ENCODE results near the gene ACTR1A. TPM values are rescaled to one million over a fixed set of nuclear protein-coding genes. Genes with fewer than 3 reads are reported as not detected.

Gene ACTR1A
- total RNA-seq, 1 experiment from 2014 or later: 79.3 TPM

DNA sequence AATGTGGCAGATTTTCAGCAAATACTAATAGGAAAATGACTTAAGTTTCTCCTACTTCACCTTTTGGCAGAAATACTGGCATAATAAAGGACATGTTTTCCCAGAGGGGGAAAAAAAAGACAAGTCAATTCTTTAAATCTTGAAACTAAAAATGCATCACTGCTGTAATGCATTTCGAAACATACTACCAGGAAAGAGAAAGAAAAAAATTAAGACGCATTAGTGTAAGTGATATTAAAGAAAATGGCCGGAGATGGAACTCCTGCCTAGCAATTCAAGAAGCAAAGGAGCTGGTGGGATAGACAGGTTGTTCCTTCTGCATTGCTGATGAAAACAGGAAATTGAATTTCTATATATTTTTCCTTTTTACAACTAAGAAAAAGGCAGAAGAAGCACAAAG lies 3.2 kb downstream of the ACTR1A start:
- in situ Hi-C loops (cut with HindIII; ENCODE audit: low pct_unique_long_range_greater_than_20kb, low sequenced_read_pairs): no loop called here
- no peak for DNase-seq (ENCODE audit: low read depth)

- no peak for DNase-seq (ENCODE audit: low read depth)
- in situ Hi-C loops (cut with HindIII; ENCODE audit: low pct_unique_long_range_greater_than_20kb, low sequenced_read_pairs): no loop called here
Observed at GRCh38 chr10:102497545-102497944, 5.0 kb downstream of the ACTR1A start.

DNA sequence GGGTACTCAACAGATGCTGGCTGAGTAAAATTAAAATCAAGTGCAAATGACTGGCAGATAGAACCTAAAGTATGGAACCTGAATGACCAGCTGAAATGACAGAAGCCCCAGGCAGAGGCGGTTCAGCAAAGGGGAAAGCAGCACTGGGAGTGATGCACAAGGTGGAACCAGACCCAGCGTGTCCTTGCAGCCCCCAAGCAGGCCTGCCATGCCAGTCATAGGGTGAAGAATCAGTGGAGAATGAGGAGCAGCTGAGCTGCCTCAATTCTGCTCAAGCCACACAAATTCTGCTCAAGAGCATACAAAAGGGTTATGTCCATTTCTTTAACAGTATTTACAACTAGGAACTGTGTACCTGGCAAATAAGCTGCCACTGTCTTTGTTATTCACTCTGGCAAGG lies 8.7 kb downstream of the ACTR1A start:
- in situ Hi-C loops (cut with HindIII; ENCODE audit: low pct_unique_long_range_greater_than_20kb, low sequenced_read_pairs): no loop called here
- no peak for DNase-seq (ENCODE audit: low read depth)

- in situ Hi-C loops (cut with HindIII; ENCODE audit: low pct_unique_long_range_greater_than_20kb, low sequenced_read_pairs): no loop called here
- DNase-seq (ENCODE audit: low read depth): no peak
Observed at GRCh38 chr10:102492983-102493382, 9.5 kb downstream of the ACTR1A start.

- DNase-seq (ENCODE audit: low read depth): no peak
- in situ Hi-C loops (cut with HindIII; ENCODE audit: low pct_unique_long_range_greater_than_20kb, low sequenced_read_pairs): no loop called here
Observed at GRCh38 chr10:102492344-102492939, 10.1 kb downstream of the ACTR1A start.

DNA sequence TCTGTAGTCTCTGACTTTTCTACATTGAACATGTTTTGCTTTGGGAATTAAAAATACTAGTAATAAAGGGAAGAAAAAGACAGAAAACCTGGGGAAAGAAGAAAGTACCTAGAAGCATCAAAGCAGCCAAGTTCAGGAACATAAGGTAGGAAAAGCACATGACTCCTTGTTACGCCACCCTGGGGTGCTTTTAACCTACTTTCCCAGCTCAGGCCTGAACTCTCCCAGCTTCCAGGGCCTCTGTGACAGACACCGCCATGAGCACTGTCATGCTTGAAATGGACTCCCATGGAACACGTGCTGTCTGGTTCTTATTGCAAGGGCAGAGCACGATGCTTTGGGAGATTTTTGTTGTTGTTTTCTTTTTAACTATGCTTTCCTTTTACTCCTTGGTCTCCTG lies 11.4 kb downstream of the ACTR1A start:
- DNase-seq (ENCODE audit: low read depth): no peak
- in situ Hi-C loops (cut with HindIII; ENCODE audit: low pct_unique_long_range_greater_than_20kb, low sequenced_read_pairs): no loop called here

- in situ Hi-C loops (cut with HindIII; ENCODE audit: low pct_unique_long_range_greater_than_20kb, low sequenced_read_pairs): no loop called here
- DNase-seq (ENCODE audit: low read depth): no peak
Observed at GRCh38 chr10:102485093-102485784, 17.3 kb downstream of the ACTR1A start.

GRCh38 chr10:102484021-102484420 lies 18.5 kb downstream of the ACTR1A start:
- in situ Hi-C loops (cut with HindIII; ENCODE audit: low pct_unique_long_range_greater_than_20kb, low sequenced_read_pairs): no loop called here
- DNase-seq (ENCODE audit: low read depth): no peak

GRCh38 chr10:102480396-102480795 lies 22.1 kb downstream of the ACTR1A start:
- in situ Hi-C loops (cut with HindIII; ENCODE audit: low pct_unique_long_range_greater_than_20kb, low sequenced_read_pairs): no loop called here
- DNase-seq (ENCODE audit: low read depth): no peak

GRCh38 chr10:102479651-102480050 lies 22.9 kb downstream of the ACTR1A start:
- DNase-seq (ENCODE audit: low read depth): no peak
- in situ Hi-C loops (cut with HindIII; ENCODE audit: low pct_unique_long_range_greater_than_20kb, low sequenced_read_pairs): no loop called here

DNA sequence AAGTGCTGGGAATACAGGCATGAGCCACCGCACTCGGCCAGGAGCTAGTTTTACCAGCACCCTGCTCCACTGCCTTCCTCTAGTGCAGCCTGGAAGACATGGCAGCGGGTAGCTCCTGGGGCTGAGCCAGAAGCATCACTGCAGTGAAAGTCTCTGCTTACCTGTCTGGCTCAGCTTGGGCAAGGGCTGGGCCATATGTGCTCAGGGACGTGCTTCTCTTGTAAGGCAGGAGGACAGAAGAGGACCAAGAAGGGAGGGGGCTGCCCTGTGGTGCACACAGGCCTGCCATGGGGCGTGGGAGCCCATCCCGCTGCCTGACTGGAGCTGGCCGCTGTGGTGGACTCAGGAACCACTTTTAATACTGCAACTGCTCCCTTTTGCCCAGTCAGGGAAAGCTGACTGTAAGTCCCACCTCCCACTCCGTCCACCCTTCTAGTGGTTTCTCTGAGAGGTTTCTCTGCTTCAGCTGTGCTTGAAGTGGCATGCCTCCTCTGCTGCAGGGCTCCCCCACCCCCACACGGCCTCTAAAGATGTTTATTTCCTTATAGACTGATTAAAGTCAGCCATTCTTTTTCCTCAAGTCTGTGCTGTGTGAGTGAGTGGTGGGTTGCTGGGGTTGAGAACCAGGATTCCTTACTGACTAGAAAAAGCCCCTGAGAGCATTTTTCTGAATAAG lies 25.9 kb downstream of the ACTR1A start:
- no peak for DNase-seq (ENCODE audit: low read depth)
- in situ Hi-C loops (cut with HindIII; ENCODE audit: low pct_unique_long_range_greater_than_20kb, low sequenced_read_pairs): no loop called here

GRCh38 chr10:102475451-102476040 lies 27.0 kb downstream of the ACTR1A start:
- no peak for DNase-seq (ENCODE audit: low read depth)
- in situ Hi-C loops (cut with HindIII; ENCODE audit: low pct_unique_long_range_greater_than_20kb, low sequenced_read_pairs): no loop called here

DNA sequence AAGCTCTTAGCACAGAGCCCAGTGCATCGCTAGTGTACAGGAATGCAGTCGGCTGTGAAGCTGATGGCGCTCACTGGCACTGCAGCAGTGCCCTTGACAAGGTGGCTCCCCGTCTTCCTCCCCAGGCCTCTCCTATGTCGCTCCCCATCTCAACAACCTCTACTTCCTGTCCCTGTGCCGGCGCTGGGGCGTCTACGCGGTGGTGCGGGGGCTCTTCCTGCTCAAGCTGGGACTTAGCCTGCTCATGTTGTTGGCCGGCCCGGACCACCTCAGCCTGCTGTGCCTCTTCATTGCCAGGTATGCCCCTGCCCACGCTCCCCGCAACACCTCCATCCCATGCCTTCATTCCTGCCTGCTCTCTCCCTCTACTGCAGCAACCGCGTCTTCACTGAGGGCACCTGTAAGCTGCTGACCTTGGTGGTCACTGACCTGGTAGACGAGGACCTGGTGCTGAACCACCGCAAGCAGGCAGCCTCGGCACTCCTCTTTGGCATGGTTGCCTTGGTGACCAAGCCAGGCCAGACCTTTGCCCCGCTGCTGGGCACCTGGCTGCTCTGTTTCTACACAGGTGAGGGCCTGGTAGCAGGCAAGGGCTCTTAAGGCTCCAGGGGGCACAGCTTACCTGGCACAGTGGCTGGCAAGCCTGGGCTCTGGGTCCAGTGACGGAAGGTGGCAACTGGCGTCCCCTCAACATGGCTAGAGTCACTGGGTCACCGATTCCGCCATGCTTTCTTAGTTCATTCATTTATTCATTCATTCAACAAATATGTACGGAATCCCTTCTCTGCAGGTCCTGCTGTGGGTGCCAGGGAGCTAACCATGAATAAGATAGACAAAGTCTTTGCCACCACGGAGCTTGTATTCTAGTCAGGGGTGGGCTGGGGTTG lies 28.8 kb downstream of the ACTR1A start:
- DNase-seq (ENCODE audit: low read depth): no peak
- in situ Hi-C loops (cut with HindIII; ENCODE audit: low pct_unique_long_range_greater_than_20kb, low sequenced_read_pairs): no loop called here

DNA sequence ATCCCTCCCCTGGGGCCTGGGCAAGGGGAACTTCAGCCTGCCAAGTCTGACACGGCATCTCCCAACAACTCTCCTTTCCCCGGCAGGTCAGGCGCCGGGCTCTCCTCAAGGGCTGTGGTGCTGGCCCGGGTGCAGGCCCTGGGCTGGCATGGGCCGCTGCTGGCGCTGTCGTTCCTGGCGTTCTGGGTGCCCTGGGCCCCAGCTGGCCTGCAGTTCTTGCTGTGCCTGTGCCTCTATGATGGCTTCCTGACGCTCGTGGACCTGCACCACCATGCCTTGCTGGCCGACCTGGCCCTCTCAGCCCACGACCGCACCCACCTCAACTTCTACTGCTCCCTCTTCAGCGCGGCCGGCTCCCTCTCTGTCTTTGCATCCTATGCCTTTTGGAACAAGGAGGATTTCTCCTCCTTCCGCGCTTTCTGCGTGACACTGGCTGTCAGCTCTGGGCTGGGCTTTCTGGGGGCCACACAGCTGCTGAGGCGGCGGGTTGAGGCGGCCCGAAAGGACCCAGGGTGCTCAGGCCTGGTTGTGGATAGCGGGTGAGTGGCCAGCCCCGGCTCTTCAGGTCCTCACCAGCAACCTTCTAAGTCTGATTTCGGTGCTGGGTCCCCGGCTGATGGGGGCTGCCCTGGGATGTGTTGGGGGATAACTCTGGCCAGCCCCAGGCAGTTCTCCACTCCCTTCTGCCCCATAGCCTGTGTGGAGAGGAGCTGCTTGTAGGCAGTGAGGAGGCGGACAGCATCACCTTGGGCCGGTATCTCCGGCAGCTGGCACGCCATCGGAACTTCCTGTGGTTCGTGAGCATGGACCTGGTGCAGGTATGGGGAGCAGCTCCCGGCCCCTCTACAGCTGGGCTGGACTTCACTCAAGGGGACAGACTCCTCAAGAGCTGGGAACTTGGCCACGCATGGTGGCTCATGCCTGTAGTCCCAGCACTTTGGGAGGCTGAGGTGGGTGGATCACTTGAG lies 31.6 kb downstream of the ACTR1A start:
- DNase-seq (ENCODE audit: low read depth): no peak
- in situ Hi-C loops (cut with HindIII; ENCODE audit: low pct_unique_long_range_greater_than_20kb, low sequenced_read_pairs): no loop called here

DNA sequence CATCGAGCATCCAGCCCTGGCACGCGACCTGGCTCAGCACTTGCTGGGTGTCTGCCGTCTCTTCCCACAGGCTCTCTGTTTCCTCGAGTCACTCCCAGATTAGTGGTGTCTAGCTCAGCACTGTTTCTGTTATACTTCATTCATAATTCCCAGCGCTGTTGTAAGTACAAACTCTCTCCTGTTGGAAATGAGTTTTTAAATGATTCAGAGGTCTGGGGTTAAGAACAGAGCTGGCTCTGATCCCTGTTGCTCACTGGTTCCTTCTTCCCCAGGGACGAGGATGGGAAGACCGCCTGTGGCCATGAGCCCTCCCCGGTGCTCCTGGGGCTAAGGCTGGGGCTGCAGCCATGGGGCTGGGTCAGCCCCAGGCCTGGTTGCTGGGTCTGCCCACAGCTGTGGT lies 33.8 kb downstream of the ACTR1A start:
- no peak for DNase-seq (ENCODE audit: low read depth)
- in situ Hi-C loops (cut with HindIII; ENCODE audit: low pct_unique_long_range_greater_than_20kb, low sequenced_read_pairs): no loop called here

- DNase-seq (ENCODE audit: low read depth): no peak
- in situ Hi-C loops (cut with HindIII; ENCODE audit: low pct_unique_long_range_greater_than_20kb, low sequenced_read_pairs): no loop called here
Observed at GRCh38 chr10:102467971-102468438, 34.5 kb downstream of the ACTR1A start.

DNA sequence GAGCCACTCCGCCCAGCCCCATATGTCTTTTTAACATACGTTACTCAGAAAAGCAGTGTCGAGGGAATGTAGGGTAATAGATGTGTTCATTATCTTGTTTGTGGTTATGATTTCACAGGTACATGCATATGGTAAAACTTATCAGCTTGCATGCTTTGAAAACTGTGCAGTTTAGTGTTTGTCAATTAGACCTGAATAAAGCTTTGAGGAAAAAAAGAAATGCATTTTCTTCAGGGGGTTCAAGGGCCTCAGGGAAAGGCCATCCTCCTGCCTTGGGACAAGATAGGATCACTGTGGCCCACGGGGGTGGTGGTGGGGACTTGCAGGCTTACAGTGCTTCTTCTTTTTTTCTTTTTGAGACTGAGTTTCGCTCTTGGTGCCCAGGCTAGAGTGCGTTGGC lies 35.2 kb downstream of the ACTR1A start:
- no peak for DNase-seq (ENCODE audit: low read depth)
- in situ Hi-C loops (cut with HindIII; ENCODE audit: low pct_unique_long_range_greater_than_20kb, low sequenced_read_pairs): no loop called here

Measured in Caki2 (cell line).